Lower leg skin (tissue), 4 donors: ENCODE results near the gene DMGDH. TPM values are rescaled to one million over a fixed set of nuclear protein-coding genes. Genes with fewer than 3 reads are reported as not detected.
"Not testable (repeated sequence)": the region's sequence is repeated elsewhere in the genome, so short reads cannot be mapped to it uniquely, and the experiment has no call there.

ENCODE experiments used
- DNase-seq, 2 donors: peaks; one replicate each; pipeline ENCODE4 v3.0.0-alpha.2; 2019; ENCODE audit warnings: low spot score in 2 of 2
- H3K4me3 ChIP-seq: fragments of 200-600 bp; sonication (generic); 2 replicates; pipeline ENCODE4 v1.5.1; 2017; ENCODE audit warnings: mild to moderate bottlenecking, low read depth; ENCODE audit not compliant: poor library complexity, severe bottlenecking
- POLR2A ChIP-seq, 2 donors: fragments of 450-650 bp; IDR thresholded peaks; one replicate each; pipeline ENCODE4 v1.6.1; 2016 to 2017; ENCODE audit warnings: antibody characterized with exemption in 2 of 2, mild to moderate bottlenecking in 1 of 2, moderate library complexity in 1 of 2
- WGBS, 2 donors: methylation state at CpG; one replicate each; pipeline ENCODE4 v1.1.5; 2018; 5-methylcytosine and 5-hydroxymethylcytosine counted together
- intact Hi-C: fragments of 100-400 bp; cut with DNase I; formaldehyde crosslinking; loops from one replicate; pipeline ENCODE4 v1.15.0; 2023; ENCODE audit warnings: low total_unique reads
- total RNA-seq, 4 donors: library from RNA; depleted of rRNA; stranded (reverse); fragments of >200 nt; gene quantifications; one replicate each; pipeline ENCODE4 v1.1.0, GENCODE V29; 2016
- TF ChIP-seq, protein P1 (sequence below), 3 donors: fragments of 450-650 bp; IDR thresholded peaks; one replicate each; pipeline ENCODE4 v1.5.1; 2016; ENCODE audit warnings: antibody characterized with exemption in 3 of 3, mild to moderate bottlenecking in 3 of 3, moderate library complexity in 2 of 3

The DMGDH gene
- total RNA-seq, 4 donors from 2014 or later, result 0.42 to 1.0 (median 0.91) TPM; not detected in 1

DNA sequence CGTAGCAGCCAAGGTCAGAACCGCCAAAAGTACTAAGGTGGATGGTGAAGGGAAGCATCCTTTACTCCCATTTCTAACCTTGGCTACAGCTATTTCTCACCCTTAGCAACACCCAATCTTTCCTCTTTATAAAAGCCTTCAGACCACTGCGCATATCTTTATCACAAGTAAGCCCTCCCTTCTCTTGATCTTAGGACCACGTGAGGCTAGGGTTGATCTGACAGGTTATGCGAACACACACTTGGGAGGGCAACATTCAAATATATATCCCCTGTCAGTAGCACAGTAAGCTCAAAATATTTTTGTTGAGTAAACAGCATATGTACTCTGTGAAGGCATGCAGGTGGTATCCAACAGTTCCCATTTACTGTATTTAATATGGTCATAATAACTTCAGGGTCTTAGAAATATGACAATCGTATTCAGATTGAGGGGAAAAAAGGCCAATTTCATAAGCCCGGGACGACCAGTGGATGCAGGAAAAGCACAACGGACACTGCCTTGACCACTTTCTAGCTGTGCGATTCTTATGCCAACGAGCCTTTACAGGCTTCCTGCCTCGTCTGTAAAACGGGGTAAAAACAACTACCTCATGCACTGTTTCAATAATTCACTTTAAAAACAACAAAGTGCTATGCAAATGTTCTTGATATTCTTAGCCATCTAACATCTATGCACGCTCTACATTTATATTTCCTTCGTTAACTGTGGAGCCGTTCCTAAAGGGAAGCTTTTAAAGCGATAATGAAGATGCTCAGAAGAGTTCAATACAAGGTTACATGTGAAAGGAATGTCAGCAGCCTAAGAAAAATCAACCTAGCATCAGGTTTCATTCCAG, 85.7 kb downstream of the DMGDH start:
- no peak for DNase-seq

GRCh38 chr5:78983194-78983593, 86.3 kb downstream of the DMGDH start:
- H3K4me3 ChIP-seq, intact Hi-C loops, DNase-seq: not testable (repeated sequence)
- WGBS, 2 donors, result 96 to 97% methylated on average over 9 of the region's 9 CpGs

More for the DNA sequence above, 85.7 kb downstream of the DMGDH start:
- TF ChIP-seq, protein P1, sequence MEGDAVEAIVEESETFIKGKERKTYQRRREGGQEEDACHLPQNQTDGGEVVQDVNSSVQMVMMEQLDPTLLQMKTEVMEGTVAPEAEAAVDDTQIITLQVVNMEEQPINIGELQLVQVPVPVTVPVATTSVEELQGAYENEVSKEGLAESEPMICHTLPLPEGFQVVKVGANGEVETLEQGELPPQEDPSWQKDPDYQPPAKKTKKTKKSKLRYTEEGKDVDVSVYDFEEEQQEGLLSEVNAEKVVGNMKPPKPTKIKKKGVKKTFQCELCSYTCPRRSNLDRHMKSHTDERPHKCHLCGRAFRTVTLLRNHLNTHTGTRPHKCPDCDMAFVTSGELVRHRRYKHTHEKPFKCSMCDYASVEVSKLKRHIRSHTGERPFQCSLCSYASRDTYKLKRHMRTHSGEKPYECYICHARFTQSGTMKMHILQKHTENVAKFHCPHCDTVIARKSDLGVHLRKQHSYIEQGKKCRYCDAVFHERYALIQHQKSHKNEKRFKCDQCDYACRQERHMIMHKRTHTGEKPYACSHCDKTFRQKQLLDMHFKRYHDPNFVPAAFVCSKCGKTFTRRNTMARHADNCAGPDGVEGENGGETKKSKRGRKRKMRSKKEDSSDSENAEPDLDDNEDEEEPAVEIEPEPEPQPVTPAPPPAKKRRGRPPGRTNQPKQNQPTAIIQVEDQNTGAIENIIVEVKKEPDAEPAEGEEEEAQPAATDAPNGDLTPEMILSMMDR (IDR thresholded peaks at IDR 0.05), result no peak
- no peak for TF ChIP-seq POLR2A (IDR thresholded peaks at IDR 0.05)
- WGBS, 2 donors, result 31 to 32% methylated on average over 17 of the region's 17 CpGs
- peak overlapping the region; percentile 59 for H3K4me3 ChIP-seq
- intact Hi-C loops, result no loop called here

GRCh38 chr5:78979909-78980308, 89.6 kb downstream of the DMGDH start:
- DNase-seq, result no peak
- no peak overlapping the region for H3K4me3 ChIP-seq
- TF ChIP-seq, protein P1 (IDR thresholded peaks at IDR 0.05), result no peak
- TF ChIP-seq POLR2A (IDR thresholded peaks at IDR 0.05), result no peak
- intact Hi-C loops, result no loop called here

DNA sequence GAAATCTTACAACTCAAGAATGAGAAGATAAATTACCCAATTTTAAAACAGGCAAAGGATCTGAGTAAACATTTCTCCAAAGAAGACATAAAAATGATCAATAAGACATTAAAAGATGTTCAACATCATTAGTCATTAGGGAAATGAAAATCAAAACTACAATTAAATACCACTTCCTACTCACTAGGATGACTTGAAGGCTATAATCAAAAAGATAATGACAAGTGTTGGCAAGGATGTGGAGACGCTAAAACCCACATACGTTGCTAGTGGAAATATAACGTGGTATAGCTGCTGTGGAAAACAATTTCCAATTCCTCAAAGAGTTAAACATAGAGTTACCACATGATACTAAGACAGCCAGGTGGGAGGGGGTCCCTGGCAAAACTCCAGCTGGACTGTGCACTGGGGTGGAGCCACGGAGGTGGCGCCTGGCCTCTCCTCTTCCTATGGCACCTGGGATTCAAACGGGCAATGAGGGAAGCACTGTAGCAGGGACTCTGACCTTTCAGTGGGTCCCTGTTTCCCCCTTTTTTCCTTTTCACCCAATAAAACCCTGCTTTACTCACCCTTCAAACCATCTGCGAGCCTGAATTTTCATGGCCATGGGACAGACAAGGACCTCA, 90.2 kb downstream of the DMGDH start:
- DNase-seq, result no peak
- WGBS, 2 donors, result 74 to 75% methylated on average over 7 of the region's 7 CpGs
- no peak overlapping the region for H3K4me3 ChIP-seq
- no peak for TF ChIP-seq POLR2A (IDR thresholded peaks at IDR 0.05)
- TF ChIP-seq, protein P1 (IDR thresholded peaks at IDR 0.05), result no peak
- intact Hi-C loops, result no loop called here

- no peak overlapping the region for H3K4me3 ChIP-seq
- 78 to 85% methylated on average over 8 of the region's 8 CpGs for WGBS, 2 donors
- intact Hi-C loops, result no loop called here
- TF ChIP-seq, protein P1 (IDR thresholded peaks at IDR 0.05), result no peak
- no peak for TF ChIP-seq POLR2A (IDR thresholded peaks at IDR 0.05)
- no peak for DNase-seq
These were observed 94.4 kb downstream of the DMGDH start for GRCh38 chr5:78975035-78975434.

DNA sequence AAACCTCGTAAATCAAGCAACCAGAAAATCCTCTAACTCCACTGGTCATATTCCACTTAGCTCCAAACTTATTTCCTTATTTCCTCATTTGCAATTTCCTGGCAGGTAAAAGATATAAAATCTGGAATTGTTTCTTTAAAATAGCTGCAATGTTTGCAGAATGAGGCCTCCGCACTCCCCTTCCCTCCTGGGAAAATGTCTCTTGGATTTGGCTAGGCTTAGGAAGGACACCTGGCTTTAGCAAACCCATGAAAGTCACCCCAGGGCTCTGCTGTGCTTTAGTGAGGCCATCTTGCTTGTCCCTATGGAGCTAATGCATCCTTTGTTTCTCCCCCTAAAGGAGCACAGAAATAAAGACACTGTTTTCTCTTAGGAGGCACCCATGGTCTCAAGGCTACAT, 94.9 kb downstream of the DMGDH start:
- intact Hi-C loops, result no loop called here
- TF ChIP-seq, protein P1 (IDR thresholded peaks at IDR 0.05), result no peak
- no peak for TF ChIP-seq POLR2A (IDR thresholded peaks at IDR 0.05)
- no peak for DNase-seq
- no peak overlapping the region for H3K4me3 ChIP-seq
- 83 to 91% methylated on average over 2 of the region's 2 CpGs for WGBS, 2 donors
